GM19455 (cell line): ENCODE data around the gene HLA-DPB1.

Source experiments
- ATAC-seq: cut with Tn5 transposase; IDR thresholded peaks from one replicate; pipeline ENCODE4 v1.9.1; 2021; ENCODE audit not compliant: unreplicated experiment

HLA-DPB1 gene

GRCh38 chr6:33128318-33128717, 52.5 kb downstream of the HLA-DPB1 start:
- ATAC-seq: no peak

- no peak for ATAC-seq
Observed at GRCh38 chr6:33132081-33132524, 56.3 kb downstream of the HLA-DPB1 start.

GRCh38 chr6:33136310-33136900, 60.6 kb downstream of the HLA-DPB1 start:
- no peak for ATAC-seq
